GM10266 (cell line): ENCODE data around the gene PCDHGB5.
"Not testable (repeated sequence)": the region's sequence is repeated elsewhere in the genome, so short reads cannot be mapped to it uniquely, and the experiment has no call there.

Experiments
- DNase-seq: peaks from one replicate; pipeline ENCODE4 v3.0.0; 2012; ENCODE audit errors: extremely low spot score
- CTCF ChIP-seq: IDR thresholded peaks from 2 replicates; pipeline ENCODE4 v1.5.1; 2012; ENCODE audit warnings: mild to moderate bottlenecking, low read depth; ENCODE audit not compliant: control insufficient read depth, insufficient read depth; ENCODE audit errors: missing control alignments

Gene PCDHGB5

GRCh38 chr5:141431286-141431685 is 33.5 kb downstream of the PCDHGB5 start:
- no peak for DNase-seq
- no peak for TF ChIP-seq CTCF

- not testable (repeated sequence) for DNase-seq
These were observed 34.6 kb downstream of the PCDHGB5 start for GRCh38 chr5:141432308-141432707.

- DNase-seq: not testable (repeated sequence)
These were observed 35.0 kb downstream of the PCDHGB5 start for GRCh38 chr5:141432726-141433125.

- DNase-seq: no peak
- no peak for TF ChIP-seq CTCF
These were observed 36.3 kb downstream of the PCDHGB5 start for GRCh38 chr5:141434006-141434405.

- DNase-seq: no peak
- no peak for TF ChIP-seq CTCF
These were observed 39.5 kb downstream of the PCDHGB5 start for GRCh38 chr5:141437221-141437620.

- DNase-seq: no peak
- TF ChIP-seq CTCF: no peak
These were observed 41.8 kb downstream of the PCDHGB5 start for GRCh38 chr5:141439411-141440141.

- no peak for DNase-seq
- TF ChIP-seq CTCF: no peak
These were observed 42.6 kb downstream of the PCDHGB5 start for GRCh38 chr5:141440341-141440740.

GRCh38 chr5:141441571-141442170 is 43.9 kb downstream of the PCDHGB5 start:
- no peak for DNase-seq
- no peak for TF ChIP-seq CTCF
